Skeletal muscle satellite cell (primary cell): Measurements from ENCODE around the gene HOXB5.

Source experiments
- H3K27me3 ChIP-seq: 2 replicates; pipeline ENCODE4 v1.7.0; 2013; ENCODE audit warnings: low read length; ENCODE audit not compliant: control insufficient read depth, insufficient read depth
- H3K36me3 ChIP-seq: 2 replicates; pipeline ENCODE4 v1.7.0; 2013; ENCODE audit warnings: mild to moderate bottlenecking, control low read depth, low read length; ENCODE audit not compliant: insufficient read depth
- H3K4me1 ChIP-seq: 2 replicates; pipeline ENCODE4 v1.7.0; 2013; ENCODE audit warnings: low read length; ENCODE audit not compliant: control insufficient read depth, insufficient read depth
- H3K4me2 ChIP-seq: 2 replicates; pipeline ENCODE4 v1.7.0; 2013; ENCODE audit warnings: mild to moderate bottlenecking, low read length
- H3K4me3 ChIP-seq: 2 replicates; pipeline ENCODE4 v1.7.0; 2013; ENCODE audit warnings: low read length
- H3K9ac ChIP-seq: 2 replicates; pipeline ENCODE4 v1.7.0; 2013; ENCODE audit warnings: mild to moderate bottlenecking, low read depth, low read length, moderate library complexity
- H3K9me3 ChIP-seq: replicated peaks from 2 replicates; pipeline ENCODE4 v1.7.0; 2013; ENCODE audit warnings: mild to moderate bottlenecking, control low read depth, low read length

The HOXB5 gene

DNA sequence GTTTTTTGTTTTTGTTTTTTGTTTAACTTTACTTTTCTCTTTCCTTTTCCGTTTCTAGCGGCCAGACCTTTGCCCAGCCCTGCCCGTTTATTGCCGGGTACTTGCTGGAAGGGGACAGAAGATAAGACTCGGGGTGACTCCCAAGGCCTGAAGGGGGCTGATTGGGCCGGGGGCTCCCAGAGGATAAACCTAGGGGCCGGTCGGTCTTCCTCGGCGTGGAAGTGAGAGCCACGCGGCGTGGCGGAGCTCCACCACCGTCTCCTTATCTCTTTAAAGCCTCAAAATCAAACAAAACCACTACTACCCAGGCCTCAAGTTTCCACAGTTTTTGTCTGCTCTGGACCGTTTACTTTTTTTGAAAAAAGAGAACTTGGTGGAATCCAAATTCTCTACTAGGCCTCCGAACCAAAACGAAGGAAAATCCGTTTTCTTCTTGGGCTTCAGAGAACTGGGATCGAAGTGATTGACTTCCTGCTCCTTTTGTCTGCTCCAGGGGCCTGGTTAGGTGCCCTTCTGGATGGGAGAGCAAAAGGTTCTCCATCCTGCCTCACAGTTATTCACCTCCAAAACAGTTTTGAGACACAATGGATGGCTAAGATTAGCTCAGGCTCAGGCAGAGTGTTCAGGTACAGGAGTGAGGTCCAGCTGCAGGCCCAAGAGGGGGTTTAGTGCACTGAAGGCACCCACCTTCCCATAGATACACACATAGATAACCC, 41.1 kb upstream of the HOXB5 start:
- Histone ChIP-seq H3K9ac (no peak overlapping the region), H3K4me2 (no peak overlapping the region), H3K4me3 (no peak overlapping the region), H3K9me3 (no peaks in the 10 kb centered on the region), H3K36me3 (no peaks in the 10 kb centered on the region), H3K4me1 (no peaks in the 10 kb centered on the region), H3K27me3 (peaks cover 96% of the 10 kb centered on the region)

DNA sequence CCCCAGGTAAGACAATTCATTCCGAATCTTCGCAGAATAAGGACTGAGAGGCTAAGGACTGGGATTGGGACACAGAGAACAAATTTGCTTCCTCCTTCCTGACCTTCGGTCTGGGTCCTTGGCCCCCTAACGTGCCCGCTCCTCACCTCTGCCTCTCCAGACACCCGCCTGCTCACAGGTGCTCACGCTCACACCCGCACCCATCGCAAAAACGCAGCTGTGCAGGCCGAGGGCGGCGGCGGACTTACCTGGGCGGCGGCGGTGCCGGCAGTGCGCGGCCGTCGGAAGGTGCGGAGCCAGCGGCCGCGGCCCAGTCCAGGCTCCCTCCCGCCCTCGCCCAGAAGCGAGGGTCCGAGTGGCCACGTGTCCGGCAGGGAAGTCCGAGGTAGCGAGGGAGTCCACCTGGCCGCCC, 39.7 kb upstream of the HOXB5 start:
- Histone ChIP-seq H3K9me3 (no peaks in the 10 kb centered on the region), H3K36me3 (no peaks in the 10 kb centered on the region), H3K4me2 (no peak overlapping the region), H3K4me3 (no peak overlapping the region), H3K9ac (no peak overlapping the region), H3K4me1 (no peaks in the 10 kb centered on the region), H3K27me3 (peaks cover 97% of the 10 kb centered on the region)

DNA sequence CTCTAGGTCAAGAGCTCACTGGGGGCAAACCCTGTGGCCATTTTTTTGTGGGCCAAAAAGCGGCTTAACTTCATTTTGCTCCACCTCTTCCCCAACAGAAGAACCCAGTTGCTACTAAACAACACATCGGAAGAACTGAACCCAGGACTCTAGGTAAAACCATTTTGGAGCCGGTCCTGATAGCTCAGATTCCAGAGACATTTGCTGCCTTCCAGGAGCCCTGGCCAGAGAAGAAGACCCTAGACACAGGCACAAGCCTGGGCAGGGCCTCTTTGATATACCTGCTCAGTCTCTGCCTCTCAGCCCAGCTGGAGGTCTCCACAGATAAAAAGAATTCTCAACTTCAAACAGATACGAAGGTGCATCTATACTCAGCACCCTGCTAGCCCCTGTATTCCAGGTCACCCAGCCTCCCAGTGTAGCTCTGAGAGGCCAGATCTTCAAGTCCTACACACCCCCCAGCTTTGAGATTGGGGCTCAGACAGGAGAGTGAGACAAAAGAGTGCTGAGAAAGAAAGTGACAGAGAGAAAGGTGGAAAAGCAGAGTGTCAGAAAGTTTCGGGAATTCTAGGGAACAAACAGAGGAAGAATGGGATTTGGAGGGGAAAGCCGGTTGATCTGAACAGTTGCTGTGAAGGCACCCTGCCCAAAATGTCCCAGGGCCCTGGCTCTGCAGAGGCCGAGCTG, 39.1 kb upstream of the HOXB5 start:
- Histone ChIP-seq H3K4me1 (no peaks in the 10 kb centered on the region), H3K27me3 (peaks cover 97% of the 10 kb centered on the region), H3K9me3 (no peaks in the 10 kb centered on the region), H3K4me2 (no peak overlapping the region), H3K4me3 (no peak overlapping the region), H3K36me3 (no peaks in the 10 kb centered on the region), H3K9ac (no peak overlapping the region)

DNA sequence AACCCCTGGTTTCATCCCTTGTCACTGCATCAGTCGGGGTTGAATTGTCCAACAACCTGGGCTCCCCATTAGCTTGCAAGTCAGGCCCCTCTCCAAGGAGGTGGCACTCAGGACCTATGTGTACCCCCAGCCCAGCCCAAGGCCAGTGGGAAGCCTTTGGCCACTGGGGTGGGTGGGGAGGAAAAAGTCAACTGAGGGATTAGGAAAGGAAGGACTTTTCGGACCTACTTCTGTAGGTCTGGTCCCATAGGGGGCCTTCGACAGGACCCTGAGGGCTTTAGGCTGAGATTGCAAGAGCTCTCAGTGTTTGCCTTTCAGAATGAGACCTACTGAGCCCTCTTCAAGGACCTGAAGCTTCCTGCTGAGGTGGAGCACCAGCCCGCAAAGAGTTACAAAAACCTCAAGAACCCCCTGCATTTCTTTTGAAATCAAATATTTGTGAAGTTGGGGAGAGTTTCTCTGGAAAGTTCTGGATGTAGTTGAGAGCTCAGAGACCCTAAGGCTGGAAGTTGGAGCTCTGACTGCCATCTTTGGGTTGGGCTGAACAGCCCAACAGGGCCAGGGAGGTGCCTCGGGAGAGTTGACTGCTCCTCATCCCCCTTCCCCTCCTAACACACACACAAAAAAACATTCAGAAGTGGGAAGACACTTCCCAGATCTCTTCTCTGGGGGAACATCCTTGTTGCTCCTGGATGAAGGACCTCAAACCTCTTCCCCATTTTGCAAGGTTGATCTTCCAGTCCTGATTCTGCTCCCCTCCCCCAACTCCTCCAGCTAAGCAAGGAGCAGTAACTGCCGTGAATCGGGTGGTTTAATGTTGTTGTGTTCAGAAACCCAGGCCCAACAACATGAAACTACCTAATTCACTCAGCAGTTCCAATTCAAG, 38.4 kb upstream of the HOXB5 start:
- Histone ChIP-seq H3K27me3 (peaks cover 97% of the 10 kb centered on the region), H3K9me3 (no peaks in the 10 kb centered on the region), H3K4me2 (no peak overlapping the region), H3K36me3 (no peaks in the 10 kb centered on the region), H3K4me1 (no peaks in the 10 kb centered on the region), H3K9ac (no peak overlapping the region), H3K4me3 (no peak overlapping the region)

DNA sequence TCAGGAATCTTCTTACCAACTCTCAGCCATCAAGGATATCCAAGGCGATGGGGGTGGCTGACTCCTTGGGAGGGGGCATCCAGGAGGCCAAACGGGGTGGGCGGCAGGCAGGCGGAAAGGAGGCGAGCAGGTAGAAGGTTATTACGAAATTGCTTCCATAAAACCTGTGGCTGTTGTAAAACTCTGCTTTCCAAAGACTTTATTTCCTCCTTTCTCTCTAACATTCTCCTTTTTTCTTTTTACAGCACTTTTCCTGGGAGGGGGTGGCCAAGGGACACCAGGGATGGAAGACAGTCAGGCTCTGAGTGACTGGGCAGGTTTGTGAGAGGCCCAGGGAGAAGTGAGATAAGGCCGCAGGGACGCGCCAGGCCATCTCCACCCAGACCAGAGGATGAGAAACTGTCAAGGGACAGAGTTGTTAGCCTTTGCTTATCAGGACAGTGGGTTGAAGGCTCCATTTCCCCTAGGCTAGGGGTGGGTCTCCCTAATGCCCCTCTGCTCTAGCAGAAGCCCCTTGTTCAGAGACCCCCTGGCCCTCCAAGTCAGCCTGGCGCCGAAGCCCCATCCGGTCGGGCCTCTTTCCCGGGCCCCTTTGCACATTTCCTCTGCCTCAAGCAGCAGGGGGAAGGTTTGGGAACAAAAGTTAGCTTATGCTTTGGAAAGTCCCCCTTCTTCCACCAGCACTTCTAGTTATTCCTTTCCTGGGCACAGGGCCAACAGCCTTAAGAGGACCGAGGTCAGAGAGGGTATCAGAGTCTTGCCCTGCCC, 37.5 kb upstream of the HOXB5 start:
- H3K4me3 ChIP-seq, result no peak overlapping the region
- peaks cover 3% of the 10 kb centered on the region for H3K4me1 ChIP-seq
- no peaks in the 10 kb centered on the region for H3K9me3 ChIP-seq
- H3K36me3 ChIP-seq, result no peaks in the 10 kb centered on the region
- no peak overlapping the region for H3K9ac ChIP-seq
- H3K27me3 ChIP-seq, result peaks cover 96% of the 10 kb centered on the region
- no peak overlapping the region for H3K4me2 ChIP-seq

DNA sequence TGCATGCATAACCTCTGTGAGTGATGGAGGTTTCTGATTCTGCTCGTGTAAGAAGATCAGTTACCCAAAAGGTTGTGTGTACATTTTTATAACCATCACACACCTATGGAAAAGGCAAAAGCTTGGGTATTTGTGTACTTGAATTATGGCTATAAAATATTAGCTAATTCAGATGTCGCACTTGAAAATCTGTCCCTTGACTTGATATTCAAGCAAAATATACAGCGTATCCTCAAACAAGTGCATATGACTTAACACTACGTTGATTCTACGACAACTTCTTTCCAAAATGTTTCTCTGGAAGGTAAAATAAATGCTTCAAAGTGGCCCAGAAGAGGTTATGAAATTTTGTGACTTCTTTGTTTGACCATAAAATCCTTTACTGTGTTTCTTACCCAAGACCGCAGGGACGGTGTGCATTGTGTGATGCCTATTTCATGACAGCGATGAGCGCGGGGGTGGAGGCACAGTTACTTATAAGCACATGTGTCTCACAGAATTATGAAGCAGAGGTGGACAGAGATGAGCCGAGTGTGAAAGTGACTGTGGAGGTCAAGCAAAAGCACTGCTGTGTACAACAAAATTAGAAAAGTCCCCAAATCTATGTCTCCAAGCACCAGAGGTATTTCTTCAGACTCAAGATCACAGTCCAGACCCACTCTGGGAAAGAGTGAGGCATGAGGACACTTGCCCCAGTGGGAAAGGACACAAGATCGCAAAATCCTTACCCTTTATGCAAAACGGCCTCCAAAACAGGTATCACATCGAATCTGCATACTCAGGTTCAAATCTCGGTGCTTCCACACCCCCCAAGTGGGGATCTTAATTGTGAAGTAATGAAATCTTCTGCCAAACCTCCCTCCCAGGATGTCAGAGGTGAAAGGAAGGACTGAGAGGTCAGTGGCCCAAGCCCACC, 36.7 kb upstream of the HOXB5 start:
- no peak overlapping the region for H3K4me2 ChIP-seq

DNA sequence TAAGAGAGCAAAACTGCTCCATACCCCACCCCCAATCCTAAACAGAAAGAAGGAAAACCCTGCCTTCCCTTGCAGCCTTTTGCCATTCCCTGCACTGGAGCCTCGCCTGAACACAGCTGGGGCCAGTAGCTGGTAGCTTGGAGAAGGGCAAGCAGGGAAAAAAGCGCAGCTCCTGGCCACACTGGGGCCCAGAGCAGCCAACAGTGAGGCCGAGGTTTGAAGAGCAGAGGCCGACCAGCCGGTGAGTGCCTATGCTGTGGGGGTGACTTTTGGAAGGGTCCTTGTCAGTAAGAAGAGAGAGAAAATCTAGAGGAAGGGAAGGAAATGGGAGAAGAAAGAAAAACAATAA, 35.8 kb upstream of the HOXB5 start:
- Histone ChIP-seq H3K9ac (no peak overlapping the region), H3K36me3 (no peaks in the 10 kb centered on the region), H3K4me1 (peaks cover 16% of the 10 kb centered on the region), H3K9me3 (no peaks in the 10 kb centered on the region), H3K27me3 (peaks cover 96% of the 10 kb centered on the region), H3K4me2 (no peak overlapping the region), H3K4me3 (no peak overlapping the region)

More for the DNA sequence above, 36.7 kb upstream of the HOXB5 start:
- Histone ChIP-seq H3K4me1 (peaks cover 11% of the 10 kb centered on the region), H3K36me3 (no peaks in the 10 kb centered on the region), H3K27me3 (peaks cover 96% of the 10 kb centered on the region), H3K9ac (no peak overlapping the region), H3K4me3 (no peak overlapping the region), H3K9me3 (no peaks in the 10 kb centered on the region)

DNA sequence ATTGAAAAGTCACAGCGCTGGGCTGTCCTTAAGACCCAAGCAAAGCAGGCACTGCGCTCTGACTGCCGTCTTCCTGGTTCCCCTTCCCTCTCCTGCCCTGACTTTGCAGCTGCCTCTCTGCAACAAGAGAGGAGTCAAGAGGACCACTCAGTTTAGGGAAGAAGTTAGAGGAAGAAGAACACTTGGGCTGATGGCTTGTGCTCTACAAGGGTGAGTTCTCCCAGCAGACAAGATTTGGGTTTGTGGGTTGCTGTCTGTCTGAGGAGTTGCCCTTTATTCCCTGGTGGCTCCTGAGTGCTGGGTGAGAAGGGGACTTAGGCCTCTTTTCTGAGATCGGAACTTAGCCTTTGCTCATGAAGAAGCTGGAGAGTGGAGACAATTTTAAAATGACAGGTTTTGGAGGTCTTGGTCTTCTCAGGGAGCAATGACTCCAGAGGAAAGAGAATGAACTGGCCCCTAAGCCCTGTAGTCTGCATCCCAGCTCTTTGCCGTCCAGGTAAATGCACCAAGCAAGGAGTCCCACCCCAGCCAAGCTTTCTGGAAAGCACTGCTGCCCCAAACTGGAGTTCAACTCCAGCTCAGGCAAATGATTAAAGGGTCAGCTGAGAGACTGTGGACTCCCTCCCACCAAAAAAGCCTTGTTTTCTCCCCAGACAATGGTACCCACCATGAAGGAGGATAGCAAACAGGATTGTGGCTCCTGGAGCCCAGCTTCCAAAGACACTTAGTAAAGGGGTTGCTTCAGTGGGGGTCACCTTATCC, 35.3 kb upstream of the HOXB5 start:
- H3K36me3 ChIP-seq, result no peaks in the 10 kb centered on the region
- no peak overlapping the region for H3K9ac ChIP-seq
- H3K4me1 ChIP-seq, result peaks cover 16% of the 10 kb centered on the region
- H3K4me3 ChIP-seq, result no peak overlapping the region
- H3K27me3 ChIP-seq, result peaks cover 99% of the 10 kb centered on the region
- no peak overlapping the region for H3K4me2 ChIP-seq
- no peaks in the 10 kb centered on the region for H3K9me3 ChIP-seq

DNA sequence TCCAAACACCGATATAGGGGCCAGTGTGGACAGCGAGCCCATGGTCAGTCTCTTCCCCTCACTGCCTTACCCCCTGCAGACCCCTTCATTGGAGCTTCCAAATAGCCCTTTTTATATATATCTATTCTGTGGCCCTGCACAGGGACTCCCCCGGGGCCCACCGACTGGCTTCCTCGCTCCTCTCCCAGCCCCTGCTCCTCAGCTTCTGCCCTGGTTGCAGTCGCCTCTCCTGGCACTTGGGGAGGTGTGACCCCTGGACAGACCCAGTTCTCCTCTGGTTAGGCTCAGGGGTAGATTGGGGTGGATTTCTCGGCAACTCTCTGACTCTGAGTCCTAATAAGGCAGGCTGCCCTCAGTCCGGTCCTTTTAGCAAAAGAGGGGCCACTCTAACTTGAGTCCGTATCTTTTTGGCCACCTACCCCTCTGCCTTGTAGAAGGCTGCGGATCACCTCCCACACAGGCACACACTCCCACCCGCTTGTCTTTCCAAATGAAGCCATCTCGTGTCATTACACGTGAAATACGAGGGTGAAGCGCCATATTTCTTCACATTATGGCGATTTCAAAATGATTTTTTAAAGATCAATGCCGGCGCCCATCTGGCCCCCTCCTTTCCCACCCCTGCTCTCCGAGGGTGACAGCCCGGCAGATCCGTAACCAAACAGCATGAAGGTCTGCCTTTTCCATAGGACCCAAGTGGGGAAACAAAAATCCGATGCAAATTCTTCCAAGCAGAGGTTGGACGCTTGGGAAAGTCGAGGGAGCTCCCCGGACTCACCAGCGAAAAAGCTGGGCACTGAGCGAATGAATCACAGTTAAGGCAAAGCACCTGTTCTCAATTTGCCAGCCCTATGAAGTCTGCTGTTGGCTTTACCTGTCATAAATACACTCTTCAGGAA, 34.3 kb upstream of the HOXB5 start:
- Histone ChIP-seq H3K36me3 (no peaks in the 10 kb centered on the region), H3K4me3 (no peak overlapping the region), H3K9me3 (no peaks in the 10 kb centered on the region), H3K9ac (no peak overlapping the region), H3K4me2 (no peak overlapping the region), H3K27me3 (peaks cover 99% of the 10 kb centered on the region), H3K4me1 (peaks cover 16% of the 10 kb centered on the region)
